Breast epithelium (tissue), 3 donors: Measurements from ENCODE around the gene ZNF429.

Experiments
- POLR2A ChIP-seq: fragments of 450-650 bp; IDR thresholded peaks from one replicate; pipeline ENCODE4 v1.6.1; 2016; ENCODE audit warnings: antibody characterized with exemption, mild to moderate bottlenecking, moderate library complexity
- POLR2AphosphoS5 ChIP-seq, 3 donors: sonication (generic); formaldehyde crosslinking; IDR thresholded peaks; one replicate each; pipeline ENCODE4 v1.6.1; 2017; ENCODE audit warnings: antibody characterized with exemption in 3 of 3
- TF ChIP-seq, protein P1 (sequence below), 3 donors: fragments of 450-650 bp; IDR thresholded peaks; one replicate each; pipeline ENCODE4 v1.5.1; 2016 to 2017; ENCODE audit warnings: antibody characterized with exemption in 3 of 3, mild to moderate bottlenecking in 3 of 3, moderate library complexity in 3 of 3

GRCh38 chr19:21585281-21585890, 80.0 kb downstream of the ZNF429 start:
- TF ChIP-seq POLR2A: no peak
- TF ChIP-seq, protein P1, sequence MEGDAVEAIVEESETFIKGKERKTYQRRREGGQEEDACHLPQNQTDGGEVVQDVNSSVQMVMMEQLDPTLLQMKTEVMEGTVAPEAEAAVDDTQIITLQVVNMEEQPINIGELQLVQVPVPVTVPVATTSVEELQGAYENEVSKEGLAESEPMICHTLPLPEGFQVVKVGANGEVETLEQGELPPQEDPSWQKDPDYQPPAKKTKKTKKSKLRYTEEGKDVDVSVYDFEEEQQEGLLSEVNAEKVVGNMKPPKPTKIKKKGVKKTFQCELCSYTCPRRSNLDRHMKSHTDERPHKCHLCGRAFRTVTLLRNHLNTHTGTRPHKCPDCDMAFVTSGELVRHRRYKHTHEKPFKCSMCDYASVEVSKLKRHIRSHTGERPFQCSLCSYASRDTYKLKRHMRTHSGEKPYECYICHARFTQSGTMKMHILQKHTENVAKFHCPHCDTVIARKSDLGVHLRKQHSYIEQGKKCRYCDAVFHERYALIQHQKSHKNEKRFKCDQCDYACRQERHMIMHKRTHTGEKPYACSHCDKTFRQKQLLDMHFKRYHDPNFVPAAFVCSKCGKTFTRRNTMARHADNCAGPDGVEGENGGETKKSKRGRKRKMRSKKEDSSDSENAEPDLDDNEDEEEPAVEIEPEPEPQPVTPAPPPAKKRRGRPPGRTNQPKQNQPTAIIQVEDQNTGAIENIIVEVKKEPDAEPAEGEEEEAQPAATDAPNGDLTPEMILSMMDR (IDR thresholded peaks at IDR 0.05): no peak
- no peak for TF ChIP-seq POLR2AphosphoS5 (IDR thresholded peaks at IDR 0.05)
